HG02798 (cell line): ENCODE results near the gene CRB3.
"Not testable (repeated sequence)": the region's sequence is repeated elsewhere in the genome, so short reads cannot be mapped to it uniquely, and the experiment has no call there.

Experiments
- ATAC-seq: cut with Tn5 transposase; IDR thresholded peaks from one replicate; pipeline ENCODE4 v1.9.1; 2021; ENCODE audit warnings: mild to moderate bottlenecking; ENCODE audit not compliant: unreplicated experiment, poor library complexity

Gene CRB3, protein sequence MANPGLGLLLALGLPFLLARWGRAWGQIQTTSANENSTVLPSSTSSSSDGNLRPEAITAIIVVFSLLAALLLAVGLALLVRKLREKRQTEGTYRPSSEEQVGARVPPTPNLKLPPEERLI

DNA sequence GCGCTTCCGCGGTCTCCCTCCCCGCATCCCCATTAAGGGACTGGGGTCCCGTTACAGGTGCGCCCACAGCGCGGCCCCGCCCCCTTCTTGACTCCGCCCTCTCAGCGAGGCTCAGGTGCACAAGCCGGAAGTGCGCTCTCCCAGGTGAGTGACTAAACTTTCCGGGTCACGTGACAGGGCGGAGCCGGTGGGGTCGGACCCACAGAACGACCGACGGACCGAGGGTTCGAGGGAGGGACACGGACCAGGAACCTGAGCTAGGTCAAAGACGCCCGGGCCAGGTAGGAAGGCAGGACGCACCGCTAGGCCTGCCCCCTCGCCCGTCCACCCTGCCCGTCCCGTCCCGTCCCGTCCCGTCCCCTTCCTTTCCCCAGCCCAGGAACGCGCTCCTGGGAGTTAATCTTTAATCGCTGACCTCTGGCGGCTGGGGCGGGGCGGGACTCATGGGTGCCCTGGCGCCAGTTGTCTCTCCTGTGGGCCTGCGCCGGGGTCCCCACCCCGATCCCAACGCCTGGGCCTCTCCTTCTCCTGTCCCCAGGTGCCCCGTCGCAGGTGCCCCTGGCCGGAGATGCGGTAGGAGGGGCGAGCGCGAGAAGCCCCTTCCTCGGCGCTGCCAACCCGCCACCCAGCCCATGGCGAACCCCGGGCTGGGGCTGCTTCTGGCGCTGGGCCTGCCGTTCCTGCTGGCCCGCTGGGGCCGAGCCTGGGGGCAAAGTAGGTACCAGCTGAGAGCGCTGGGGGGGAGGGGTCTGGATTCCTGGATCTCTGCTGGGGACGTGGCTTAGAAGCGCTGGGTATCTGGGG lies at the start of gene CRB3:
TSS of gene CRB3 (plus strand) at position 202 of the 804 bp plus-strand sequence. CDS start at position 633, 431 bp downstream.
- ATAC-seq: no peak

DNA sequence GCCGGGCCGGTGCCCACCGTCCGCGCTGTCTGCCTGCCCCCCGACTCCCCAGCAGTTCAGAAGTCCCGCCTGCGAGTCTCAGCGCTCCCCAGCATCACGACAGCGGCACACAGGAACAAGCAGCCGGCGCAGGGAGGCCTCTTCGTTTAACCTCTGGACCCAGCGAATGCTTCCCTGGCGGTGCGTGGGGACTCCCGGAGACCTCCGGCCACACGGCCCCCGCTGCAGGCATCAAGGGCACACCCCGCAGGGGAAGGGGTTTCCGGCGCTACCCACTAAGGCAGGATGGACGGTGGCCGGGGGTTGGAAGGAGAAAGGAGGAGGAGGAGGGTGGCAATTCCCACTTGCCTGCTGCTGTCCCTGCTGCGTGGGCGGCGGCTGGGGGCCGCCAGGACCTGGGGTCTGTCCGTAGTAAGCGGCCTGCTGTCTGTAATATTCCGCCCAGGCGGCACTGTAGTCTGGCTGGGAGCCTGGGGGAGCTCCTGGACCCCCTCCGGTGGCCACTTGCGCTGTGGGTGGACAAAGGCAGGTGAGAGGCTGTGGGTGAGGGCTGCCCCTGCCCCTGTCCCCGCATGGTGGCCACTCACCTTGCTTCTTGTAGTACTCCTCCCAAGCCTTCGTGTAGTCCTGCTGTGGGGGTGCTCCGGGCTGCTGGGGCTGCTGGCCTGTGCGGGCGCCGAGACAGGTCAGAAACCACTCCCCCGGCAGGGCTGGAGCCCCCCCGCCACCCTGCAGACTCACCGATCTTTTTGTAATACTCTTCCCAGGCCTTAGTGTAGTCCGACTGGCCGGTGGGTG lies 49.1 kb upstream of the CRB3 start:
- ATAC-seq: no peak

DNA sequence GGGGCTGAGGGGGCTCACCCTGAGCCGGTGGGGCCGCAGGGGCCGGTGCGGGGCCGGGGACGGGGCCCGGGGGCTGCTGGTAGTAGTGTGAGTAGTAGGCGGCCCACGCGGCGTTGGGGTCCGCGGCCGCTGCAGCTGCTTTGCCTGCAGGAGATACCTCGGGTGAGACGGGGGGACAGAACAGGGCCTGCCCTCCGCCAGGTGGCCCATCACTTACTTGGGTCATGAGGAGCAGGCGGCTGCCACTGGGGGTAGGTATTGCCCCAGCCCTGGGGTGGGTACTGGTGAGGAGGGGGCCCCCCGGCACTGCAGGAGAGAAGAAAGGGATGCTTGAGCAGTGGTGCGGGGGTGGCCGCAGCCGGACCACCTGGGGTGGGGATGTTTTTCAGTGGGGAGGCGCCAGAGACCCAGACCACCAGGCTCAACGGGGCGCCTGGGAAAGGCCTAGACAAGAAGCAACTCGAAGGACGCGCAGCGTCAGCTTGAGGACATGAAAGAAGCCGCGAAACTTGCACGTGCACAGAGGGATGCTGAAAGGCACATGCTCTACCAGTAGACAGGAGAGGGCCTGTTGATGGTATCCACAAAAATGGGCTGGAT lies 48.4 kb upstream of the CRB3 start:
- no peak for ATAC-seq

GRCh38 chr19:6416658-6417405 lies 47.2 kb upstream of the CRB3 start:
- ATAC-seq: no peak

DNA sequence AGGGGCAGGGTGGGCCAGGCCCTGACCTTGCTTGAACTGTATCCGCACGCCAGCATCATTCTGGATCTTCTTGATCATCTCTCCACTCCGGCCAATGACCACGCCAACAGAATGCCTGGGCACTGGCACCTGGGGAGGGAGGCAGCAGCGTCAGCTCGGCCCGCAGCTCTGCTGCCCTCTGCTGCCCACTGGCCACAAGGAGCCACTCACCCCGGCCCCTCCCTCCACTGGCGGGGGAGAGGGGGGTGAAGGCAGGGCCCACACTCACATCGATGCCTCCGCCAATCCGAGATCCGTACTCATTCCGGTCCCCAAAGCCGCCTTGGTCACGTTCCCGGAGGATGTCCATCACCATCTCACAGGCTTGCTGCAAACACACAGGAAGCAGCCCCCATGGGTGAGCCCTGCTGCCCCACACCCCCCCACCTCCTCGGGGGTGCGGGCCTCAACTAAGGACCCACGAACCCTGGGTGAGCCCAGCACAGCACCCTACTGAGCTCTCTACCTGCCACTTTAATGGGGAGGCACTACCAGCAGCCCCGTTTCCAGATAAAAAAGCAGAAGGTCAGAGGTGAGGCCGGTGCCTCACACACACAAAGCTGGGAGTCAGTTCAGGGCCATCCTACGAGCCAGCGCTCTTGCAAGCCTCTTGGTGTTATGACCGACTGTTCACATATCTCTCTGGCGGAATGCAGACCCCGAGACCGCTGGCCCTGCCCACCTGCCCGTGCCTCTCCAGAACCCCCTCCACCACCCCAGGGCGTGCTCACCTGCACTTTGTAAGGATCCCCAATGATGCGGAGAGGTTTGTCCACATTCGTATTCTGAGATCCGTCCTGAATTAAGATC lies 46.1 kb upstream of the CRB3 start:
- ATAC-seq: no peak

GRCh38 chr19:6418562-6418932 lies 45.5 kb upstream of the CRB3 start:
- ATAC-seq: no peak

GRCh38 chr19:6421075-6422014 lies 42.7 kb upstream of the CRB3 start:
- no peak for ATAC-seq

DNA sequence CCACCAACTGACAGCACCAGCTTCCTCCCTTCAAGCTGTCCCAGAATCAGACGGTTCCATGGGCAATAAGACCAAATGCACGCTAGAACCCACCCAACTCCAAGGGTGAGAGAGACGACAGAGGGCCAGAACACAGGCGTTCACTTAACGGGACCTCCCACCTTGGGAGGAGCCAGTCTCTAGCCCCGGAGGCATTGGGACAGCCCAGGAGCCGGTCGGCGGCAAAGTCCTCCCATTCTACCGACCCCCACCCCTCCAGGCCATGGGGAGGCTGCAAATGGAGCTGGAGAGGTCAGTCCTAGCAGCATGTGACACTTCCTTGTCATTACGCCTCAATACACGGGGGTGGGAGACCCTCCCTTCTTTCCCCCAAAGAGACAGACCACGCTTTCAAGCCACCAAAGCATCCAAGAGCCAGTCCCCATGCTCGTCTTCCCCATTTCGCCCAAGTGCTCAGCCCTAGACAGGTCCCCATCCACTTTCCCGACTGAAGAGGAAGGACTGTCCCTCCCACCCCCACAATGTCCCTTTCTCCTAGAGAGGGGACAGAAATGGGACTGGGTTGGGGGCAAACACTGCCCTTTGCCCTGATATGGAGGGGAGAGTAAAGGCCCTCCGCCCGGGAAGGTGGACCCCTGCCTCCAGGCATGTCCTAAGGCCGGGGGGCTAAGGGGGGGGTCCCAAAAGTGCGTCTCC lies 40.4 kb upstream of the CRB3 start:
- ATAC-seq: no peak

DNA sequence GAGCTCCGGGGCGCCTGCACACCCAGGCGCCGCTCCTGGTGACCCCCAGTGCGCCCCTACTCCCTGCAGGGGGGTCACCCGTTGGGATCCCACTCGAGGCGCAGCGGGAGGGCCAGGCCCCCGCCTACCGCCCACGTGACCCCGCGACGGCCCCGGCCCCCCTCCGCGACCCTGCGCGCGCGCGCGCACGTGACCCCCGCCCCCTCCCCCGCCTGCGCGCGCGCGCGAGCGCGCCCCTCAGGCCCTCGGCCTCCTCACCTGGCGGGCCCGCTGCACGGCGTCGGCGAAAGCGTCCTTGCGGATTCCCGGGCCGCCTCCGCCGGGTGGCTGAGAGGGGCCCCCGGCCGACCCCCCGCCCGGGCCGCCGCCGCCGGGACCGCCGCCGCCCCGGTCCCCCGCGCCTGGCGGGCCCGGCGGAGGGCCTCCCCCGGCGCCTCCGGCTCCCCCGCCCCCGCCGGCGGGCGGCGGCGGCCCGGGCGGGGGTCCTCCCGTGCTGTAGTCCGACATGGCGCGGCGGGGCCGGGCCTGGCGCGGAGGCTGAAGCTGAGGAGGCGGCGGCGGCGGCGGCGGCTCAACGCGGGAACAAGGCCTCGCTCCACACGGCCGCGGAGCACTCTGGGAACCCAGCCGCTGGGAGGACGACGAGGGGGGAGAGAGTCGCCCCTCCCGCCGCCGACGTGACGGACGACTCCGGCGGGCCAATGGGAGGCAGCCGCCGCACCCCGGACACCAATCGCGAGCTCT lies 39.7 kb upstream of the CRB3 start, which contains the start of gene KHSRP:
TSS of gene KHSRP (minus strand) at position 617 of the 744 bp plus-strand sequence. CDS start at position 507, 110 bp downstream.
- ATAC-seq: no peak

GRCh38 chr19:6424939-6425731 lies 38.9 kb upstream of the CRB3 start:
- ATAC-seq: peak; percentile 90

GRCh38 chr19:6425732-6426620 lies 38.1 kb upstream of the CRB3 start:
- ATAC-seq: no peak

DNA sequence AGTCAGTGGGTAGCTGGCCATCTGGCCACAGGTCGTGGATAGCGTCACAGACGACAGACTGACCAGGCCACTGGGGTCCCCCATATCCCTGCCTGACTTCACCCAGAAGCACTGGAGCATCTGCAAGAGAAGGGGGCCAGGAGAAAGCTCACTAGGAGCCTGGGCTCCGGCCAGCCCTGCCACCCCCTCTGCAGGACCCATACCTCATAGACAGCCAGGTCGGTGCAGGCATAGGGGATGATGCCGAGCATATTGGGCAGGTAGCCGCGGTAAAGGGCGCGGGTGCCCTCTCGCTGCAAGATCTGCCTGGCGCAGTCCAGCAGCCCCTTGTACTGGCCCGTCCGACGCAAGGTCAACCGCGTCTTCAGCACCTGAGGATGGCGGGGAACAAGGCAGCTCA lies 36.9 kb upstream of the CRB3 start:
- ATAC-seq: no peak

GRCh38 chr19:6428692-6429418 lies 35.2 kb upstream of the CRB3 start:
- not testable (repeated sequence) for ATAC-seq

DNA sequence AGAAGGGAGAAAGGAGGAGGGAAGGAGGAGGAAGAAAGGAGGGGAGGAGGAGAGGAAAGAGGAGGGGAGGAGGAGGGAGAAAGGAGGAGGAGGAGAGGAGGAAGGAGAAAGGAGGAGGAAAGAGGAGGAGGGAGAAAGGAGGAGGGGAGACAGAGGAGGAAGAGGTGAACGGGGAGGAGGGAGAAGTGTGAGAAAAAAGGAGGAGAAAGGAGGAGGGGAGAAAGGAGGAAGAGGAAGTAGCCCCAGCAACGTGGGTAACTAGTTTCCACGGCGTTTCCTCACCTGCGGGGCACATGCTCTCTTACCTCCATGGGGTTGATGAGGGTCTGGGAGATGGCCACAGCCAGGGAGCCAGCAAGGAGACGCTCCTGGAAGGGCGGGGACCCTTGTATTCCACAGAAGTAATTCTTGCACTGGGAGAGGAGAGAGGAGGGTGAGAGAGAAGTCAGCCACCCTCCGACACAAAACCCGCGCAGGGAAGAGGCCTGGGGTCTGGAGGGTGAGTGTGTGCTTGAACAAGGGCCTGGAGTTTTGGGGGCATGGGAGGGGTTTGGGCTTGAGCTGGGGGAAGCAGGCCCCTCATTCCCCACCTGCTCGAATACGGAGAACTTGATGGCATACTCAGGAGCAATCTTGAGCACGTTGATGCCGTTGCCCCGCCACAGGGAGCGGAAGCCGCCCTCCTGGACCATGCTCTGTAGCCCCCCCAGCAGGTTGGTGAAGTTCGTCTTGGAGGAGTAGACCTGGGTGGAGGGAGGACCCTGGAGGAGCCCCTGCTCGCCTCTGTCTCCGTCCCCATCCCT lies 34.5 kb upstream of the CRB3 start:
- no peak for ATAC-seq
